Adrenal gland (tissue), 12 donors: ENCODE results near the gene MCTP1. TPM values are rescaled to one million over a fixed set of nuclear protein-coding genes. Genes with fewer than 3 reads are reported as not detected.

Source experiments
- DNase-seq, 7 donors: peaks; one replicate each; pipeline ENCODE4 v3.0.0-alpha.2; 2019 to 2020
- H3K27ac ChIP-seq, 5 donors: fragments of 200-600 bp; sonication (generic) in 4 of 5; 1 replicate in 3 of 5; 2 replicates in 2 of 5; pipeline versions ENCODE4 v1.5.1 to v1.8.0; 2016 to 2020; ENCODE audit warnings: mild to moderate bottlenecking in 1 of 5
- H3K27me3 ChIP-seq: fragments of 200-600 bp; 2 replicates; pipeline ENCODE4 v1.8.0; 2021
- H3K36me3 ChIP-seq, 2 donors: fragments of 200-600 bp; replicated peaks in 1 of 2; 1 replicate in 1 of 2; 2 replicates in 1 of 2; pipeline versions ENCODE4 v1.5.1 to v1.8.0; 2018 to 2022
- H3K4me1 ChIP-seq, 2 donors: fragments of 200-600 bp; replicated peaks in 1 of 2; 1 replicate in 1 of 2; 2 replicates in 1 of 2; pipeline versions ENCODE4 v1.5.1 to v1.8.0; 2018 to 2021
- H3K4me3 ChIP-seq, 4 donors: fragments of 200-600 bp; sonication (generic) in 3 of 4; one replicate each; pipeline ENCODE4 v1.5.1; 2016 to 2018
- H3K9me3 ChIP-seq, 3 donors: fragments of 200-600 bp; sonication (generic) in 1 of 3; replicated peaks in 1 of 3; 1 replicate in 2 of 3; 2 replicates in 1 of 3; pipeline versions ENCODE4 v1.5.1 to v1.8.0; 2016 to 2021
- CTCF ChIP-seq, 6 experiments: fragments of 450-650 bp in 4 of 6; fragments of 200-600 bp in 2 of 6; sonication (generic) in 1 of 6; IDR thresholded peaks; 1 replicate in 5 of 6; 2 replicates in 1 of 6; pipeline versions ENCODE4 v1.5.1 to v1.8.0; 2016 to 2021; ENCODE audit warnings: antibody characterized with exemption in 6 of 6, mild to moderate bottlenecking in 2 of 6, moderate library complexity in 1 of 6
- POLR2A ChIP-seq, 2 donors: fragments of 450-650 bp; IDR thresholded peaks; one replicate each; pipeline ENCODE4 v1.6.1; 2017; ENCODE audit warnings: antibody characterized with exemption in 2 of 2, mild to moderate bottlenecking in 2 of 2, moderate library complexity in 1 of 2
- WGBS, 4 donors: extraction: QIAGEN DNeasy Blood & Tissue Kit in 2 of 4; methylation state at CpG; one replicate each; pipeline versions ENCODE4 v1.1.5 to v1.1.7; 2013 to 2017; 5-methylcytosine and 5-hydroxymethylcytosine counted together
- intact Hi-C, 2 donors: fragments of 100-400 bp; cut with DNase I; formaldehyde crosslinking; loops; one replicate each; pipeline versions ENCODE4 v1.14.1 to v1.15.0; 2022 to 2023
- polyA plus RNA-seq, 3 donors: library from polyadenylated mRNA; stranded (reverse); fragments of 200-250 nt in 2 of 3; fragments of 350-450 nt in 1 of 3; fragmentation: Illumina TruSeq in 1 of 3; extraction: RNeasy Lipid Tissue Mini Kit (QIAGEN cat#74804) in 1 of 3; gene quantifications; one replicate each; pipeline ENCODE4 v1.2.3, GENCODE V29; 2013 to 2014
- total RNA-seq, 9 donors: library from RNA; depleted of rRNA in 4 of 9; stranded (reverse); fragments of >200 nt in 4 of 9; fragments of 120-200 nt in 1 of 9; fragmentation: NEBNext Ultra II Directional in 1 of 9; extraction: Animal tissue kit (Norgen Biotek cat#: 25700) in 1 of 9; gene quantifications; one replicate each; pipeline versions ENCODE4 v1.1.0 to v1.2.4, GENCODE V29; 2013 to 2023
- donor health status: healthy with polysubstance abuse.
- donor health status: Bipolar disorder and iron deficiency.
- donor health status: DM: yes; HTN: yes; CAD: no.
- donor health status: DM: no; HTN: no; CAD: no.
- donor health status: DM: no; HTN: no; CAD: no.
- donor health status: DM: yes; HTN: yes; CAD: no.

Gene MCTP1
- total and polyA plus RNA-seq, 12 donors: 1.2 to 20.1 (median 5.1) TPM

GRCh38 chr5:94779684-94780083, 505.2 kb downstream of the MCTP1 start:
- Histone ChIP-seq H3K27ac (no peak overlapping the region), H3K4me3 (no peak overlapping the region), H3K9me3 (no peaks in the 10 kb centered on the region), H3K27me3 (peaks cover 8% of the 10 kb centered on the region), H3K36me3 (no peaks in the 10 kb centered on the region), H3K4me1 (no peaks in the 10 kb centered on the region)
- WGBS, 4 donors: 79 to 87% (median 84%) methylated on average over 1 of the region's 1 CpG
- no peak for TF ChIP-seq POLR2A (IDR thresholded peaks at IDR 0.05)
- no peak for DNase-seq
- intact Hi-C loops: no loop called here

GRCh38 chr5:94778732-94779131, 506.2 kb downstream of the MCTP1 start:
- no peak for DNase-seq
- Histone ChIP-seq H3K27ac (no peak overlapping the region), H3K4me1 (no peaks in the 10 kb centered on the region), H3K9me3 (no peaks in the 10 kb centered on the region), H3K36me3 (no peaks in the 10 kb centered on the region), H3K4me3 (no peak overlapping the region), H3K27me3 (peaks cover 8% of the 10 kb centered on the region)
- TF ChIP-seq CTCF (IDR thresholded peaks at IDR 0.05) (no peak), POLR2A (IDR thresholded peaks at IDR 0.05) (no peak)
- 19 to 34% (median 23%) methylated on average over 3 of the region's 3 CpGs for WGBS, 4 donors
- intact Hi-C loops: no loop called here

- H3K4me1 ChIP-seq: no peaks in the 10 kb centered on the region
- no peak overlapping the region for H3K27ac ChIP-seq
- H3K9me3 ChIP-seq: no peaks in the 10 kb centered on the region
- no peak overlapping the region for H3K4me3 ChIP-seq
- H3K36me3 ChIP-seq: no peaks in the 10 kb centered on the region
- H3K27me3 ChIP-seq: peaks cover 8% of the 10 kb centered on the region
- no peak for DNase-seq
- WGBS, 4 donors: 65 to 81% (median 75%) methylated on average over 5 of the region's 5 CpGs
- intact Hi-C loops: no loop called here
- TF ChIP-seq POLR2A (IDR thresholded peaks at IDR 0.05): no peak
- no peak for TF ChIP-seq CTCF (IDR thresholded peaks at IDR 0.05)
Measured at GRCh38 chr5:94778299-94778698, 506.6 kb downstream of the MCTP1 start.

GRCh38 chr5:94777056-94777880, 507.6 kb downstream of the MCTP1 start:
- Histone ChIP-seq H3K4me1 (no peaks in the 10 kb centered on the region), H3K27me3 (peaks cover 8% of the 10 kb centered on the region), H3K27ac (no peak overlapping the region), H3K36me3 (no peaks in the 10 kb centered on the region), H3K4me3 (no peak overlapping the region), H3K9me3 (no peaks in the 10 kb centered on the region)
- no peak for DNase-seq
- 61 to 67% (median 65%) methylated on average over 5 of the region's 5 CpGs for WGBS, 4 donors
- intact Hi-C loops: no loop called here
- TF ChIP-seq POLR2A (IDR thresholded peaks at IDR 0.05) (no peak), CTCF (IDR thresholded peaks at IDR 0.05) (no peak)

- no peak for TF ChIP-seq POLR2A (IDR thresholded peaks at IDR 0.05)
- TF ChIP-seq CTCF (IDR thresholded peaks at IDR 0.05): no peak
- Histone ChIP-seq H3K36me3 (no peaks in the 10 kb centered on the region), H3K4me3 (no peak overlapping the region), H3K27ac (no peak overlapping the region), H3K27me3 (peaks cover 8% of the 10 kb centered on the region), H3K9me3 (no peaks in the 10 kb centered on the region), H3K4me1 (no peaks in the 10 kb centered on the region)
- intact Hi-C loops: no loop called here
- 40 to 60% (median 57%) methylated on average over 5 of the region's 5 CpGs for WGBS, 4 donors
- DNase-seq: no peak
Measured at GRCh38 chr5:94776167-94776566, 508.7 kb downstream of the MCTP1 start.
